ENCODE results near the gene CGB7.
"Not testable (repeated sequence)": the region's sequence is repeated elsewhere in the genome, so short reads cannot be mapped to it uniquely, and the experiment has no call there.

Gene CGB7

DNA sequence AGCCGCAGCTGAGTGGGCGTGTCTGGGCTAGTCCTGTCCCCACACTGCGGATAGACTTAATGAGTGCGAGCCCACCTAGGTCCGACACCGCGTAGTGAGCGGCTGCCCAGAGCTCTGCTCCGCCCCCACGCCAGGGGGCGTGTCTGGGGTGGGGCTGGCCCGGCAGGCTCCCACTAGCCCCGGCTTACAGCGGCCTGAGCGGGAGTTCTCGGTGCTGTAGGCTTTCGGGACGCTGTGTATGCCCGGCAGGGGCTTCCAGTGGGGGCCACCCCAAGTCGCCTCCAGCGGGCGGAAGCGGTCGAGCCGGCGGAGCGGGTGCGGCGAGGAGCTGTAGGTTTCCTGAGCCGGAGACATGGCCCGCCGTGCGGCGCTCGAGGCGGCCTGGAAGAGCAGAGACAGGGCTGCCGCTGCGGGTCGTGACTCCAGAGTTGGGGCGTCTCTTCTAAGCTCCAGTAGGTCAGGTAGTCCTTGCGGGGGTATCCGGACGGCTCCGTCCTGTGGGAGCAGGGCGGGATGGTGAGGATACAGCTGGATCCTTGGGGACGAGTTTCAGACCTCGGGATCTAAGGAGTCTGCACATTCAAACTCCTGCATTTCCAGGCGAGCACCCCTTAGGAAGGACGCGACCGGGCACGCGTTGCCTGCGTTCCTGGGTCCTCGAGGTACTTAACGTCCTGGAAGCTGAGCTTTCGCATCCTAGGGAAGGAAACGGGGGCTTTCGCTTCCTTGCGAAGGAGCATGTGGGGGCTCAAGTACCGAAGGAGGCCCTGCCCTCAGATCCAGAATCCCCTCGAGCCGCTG, 1.2 kb downstream of the CGB7 start:
- H3K4me3 ChIP-seq (replicated peaks; ENCODE audit: low read depth, low read length) = peak overlapping the region; percentile 57
- DNase-seq (ENCODE audit: low read depth) = peak; percentile 31
- TF ChIP-seq, protein P1, sequence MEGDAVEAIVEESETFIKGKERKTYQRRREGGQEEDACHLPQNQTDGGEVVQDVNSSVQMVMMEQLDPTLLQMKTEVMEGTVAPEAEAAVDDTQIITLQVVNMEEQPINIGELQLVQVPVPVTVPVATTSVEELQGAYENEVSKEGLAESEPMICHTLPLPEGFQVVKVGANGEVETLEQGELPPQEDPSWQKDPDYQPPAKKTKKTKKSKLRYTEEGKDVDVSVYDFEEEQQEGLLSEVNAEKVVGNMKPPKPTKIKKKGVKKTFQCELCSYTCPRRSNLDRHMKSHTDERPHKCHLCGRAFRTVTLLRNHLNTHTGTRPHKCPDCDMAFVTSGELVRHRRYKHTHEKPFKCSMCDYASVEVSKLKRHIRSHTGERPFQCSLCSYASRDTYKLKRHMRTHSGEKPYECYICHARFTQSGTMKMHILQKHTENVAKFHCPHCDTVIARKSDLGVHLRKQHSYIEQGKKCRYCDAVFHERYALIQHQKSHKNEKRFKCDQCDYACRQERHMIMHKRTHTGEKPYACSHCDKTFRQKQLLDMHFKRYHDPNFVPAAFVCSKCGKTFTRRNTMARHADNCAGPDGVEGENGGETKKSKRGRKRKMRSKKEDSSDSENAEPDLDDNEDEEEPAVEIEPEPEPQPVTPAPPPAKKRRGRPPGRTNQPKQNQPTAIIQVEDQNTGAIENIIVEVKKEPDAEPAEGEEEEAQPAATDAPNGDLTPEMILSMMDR (IDR thresholded peaks at IDR 0.05; ENCODE audit: low read length, missing control alignments) = peak; percentile 18

GRCh38 chr19:49050376-49051033, 7.0 kb downstream of the CGB7 start:
- not testable (repeated sequence) for DNase-seq (ENCODE audit: low read depth)

GRCh38 chr19:49049834-49050233, 7.7 kb downstream of the CGB7 start:
- DNase-seq (ENCODE audit: low read depth); H3K4me3 ChIP-seq (replicated peaks; ENCODE audit: low read depth, low read length): not testable (repeated sequence)

More at GRCh38 chr19:49050376-49051033, 7.0 kb downstream of the CGB7 start:
- H3K4me3 ChIP-seq (replicated peaks; ENCODE audit: low read depth, low read length) = not testable (repeated sequence)

- H3K4me3 ChIP-seq (replicated peaks; ENCODE audit: low read depth, low read length); DNase-seq (ENCODE audit: low read depth): not testable (repeated sequence)
These were observed 8.5 kb downstream of the CGB7 start, which contains the start of gene CGB8 for GRCh38 chr19:49049011-49049410. Gene CGB8, minus strand, starts transcription at chr19:49049111. Its CDS starts 372 bp downstream, at chr19:49048739.

GRCh38 chr19:49043548-49043947, 14.0 kb downstream of the CGB7 start, which contains the start of gene CGB5:
Gene CGB5, plus strand, starts transcription at chr19:49043848. Its CDS starts 362 bp downstream, at chr19:49044210.
- not testable (repeated sequence) for H3K4me3 ChIP-seq (replicated peaks; ENCODE audit: low read depth, low read length); DNase-seq (ENCODE audit: low read depth)

- DNase-seq (ENCODE audit: low read depth); H3K4me3 ChIP-seq (replicated peaks; ENCODE audit: low read depth, low read length): not testable (repeated sequence)
These were observed 14.9 kb downstream of the CGB7 start for GRCh38 chr19:49042666-49043065.

DNA sequence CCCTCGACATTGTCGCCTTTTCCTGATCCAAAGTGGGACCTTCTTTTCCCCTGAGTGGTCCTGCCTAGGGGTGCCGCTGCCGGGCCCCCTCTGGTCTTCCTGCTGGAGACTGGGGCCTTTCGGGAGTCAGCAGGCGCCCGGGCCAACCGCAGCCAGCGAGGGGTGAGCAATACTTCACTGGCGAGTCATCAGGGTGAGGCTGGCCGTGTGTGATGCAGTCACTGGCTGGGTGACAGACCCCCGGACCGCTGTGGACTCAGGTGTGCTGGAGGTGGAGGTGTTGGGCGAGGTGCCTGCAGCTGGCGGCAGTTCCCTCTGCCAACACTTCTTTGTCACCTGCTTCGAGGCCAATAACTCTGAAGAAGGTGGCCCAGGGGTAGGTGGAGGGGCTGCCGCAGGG, 15.4 kb downstream of the CGB7 start:
- H3K4me3 ChIP-seq (replicated peaks; ENCODE audit: low read depth, low read length) = no peak overlapping the region
- TF ChIP-seq, protein P1 (IDR thresholded peaks at IDR 0.05; ENCODE audit: low read length, missing control alignments) = no peak
- no peak for DNase-seq (ENCODE audit: low read depth)

DNA sequence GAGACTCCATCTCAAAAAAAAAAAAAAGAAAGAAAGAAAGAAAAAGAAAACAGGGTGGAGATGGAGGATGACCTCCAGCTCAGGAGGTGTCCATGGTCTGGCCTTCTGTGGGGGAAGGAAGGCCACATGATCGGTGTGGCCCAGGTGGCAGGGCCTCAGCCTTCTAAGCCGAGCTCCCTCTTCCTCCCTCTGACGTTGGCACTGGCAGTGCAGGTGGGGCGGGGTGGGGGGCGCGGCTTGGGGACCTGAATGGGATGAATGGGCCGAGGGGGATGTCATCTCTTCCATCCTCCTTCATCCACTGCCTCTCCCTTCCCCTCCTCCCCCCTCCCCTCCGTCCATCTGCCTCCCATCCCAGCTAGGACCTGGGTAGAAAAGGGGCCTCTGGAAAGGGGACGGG, 17.8 kb downstream of the CGB7 start:
- not testable (repeated sequence) for DNase-seq (ENCODE audit: low read depth); H3K4me3 ChIP-seq (replicated peaks; ENCODE audit: low read depth, low read length)

DNA sequence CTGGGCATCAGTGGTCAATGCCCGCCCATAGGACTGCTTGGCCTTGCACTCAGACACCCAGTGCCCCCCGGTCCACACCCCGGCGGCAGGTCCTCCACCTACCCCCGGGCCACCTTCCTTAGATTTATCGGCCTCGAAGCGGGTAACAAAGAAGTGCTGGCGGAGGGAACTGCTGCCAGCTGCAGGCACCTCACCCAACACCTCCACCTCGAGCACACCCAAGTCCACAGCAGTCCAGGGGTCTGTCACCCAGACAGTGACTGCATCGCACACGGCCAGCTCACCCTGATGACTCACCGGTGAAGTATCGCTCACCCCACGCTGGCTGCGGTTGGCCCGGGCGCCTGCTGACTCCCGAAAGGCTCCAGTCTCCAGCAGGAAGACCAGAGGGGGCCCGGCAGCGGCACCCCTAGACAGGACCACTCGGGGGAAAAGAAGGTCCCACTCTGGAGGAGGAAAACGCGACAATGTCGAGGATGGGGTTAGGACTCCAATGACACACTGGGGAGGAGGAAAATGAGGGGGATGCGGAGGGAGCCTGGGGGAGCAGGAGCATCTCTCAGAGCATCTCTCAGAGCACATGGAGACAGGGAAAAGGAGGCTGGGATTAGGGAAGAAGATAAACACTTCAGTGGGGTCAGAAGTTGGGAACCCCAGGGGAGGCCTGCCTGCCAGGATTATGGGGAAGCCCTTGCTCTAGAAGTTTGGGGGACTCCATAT, 18.8 kb downstream of the CGB7 start:
- H3K4me3 ChIP-seq (replicated peaks; ENCODE audit: low read depth, low read length) = not testable (repeated sequence)
- peak; percentile 60 for DNase-seq (ENCODE audit: low read depth)

- DNase-seq (ENCODE audit: low read depth); H3K4me3 ChIP-seq (replicated peaks; ENCODE audit: low read depth, low read length): not testable (repeated sequence)
These were observed 19.4 kb downstream of the CGB7 start for GRCh38 chr19:49038111-49038510.

GRCh38 chr19:49036815-49037214, 20.7 kb downstream of the CGB7 start, which contains the start of gene CGB1:
Gene CGB1, minus strand, starts transcription at chr19:49036895. Its CDS starts 184 bp downstream, at chr19:49036711.
- not testable (repeated sequence) for H3K4me3 ChIP-seq (replicated peaks; ENCODE audit: low read depth, low read length); DNase-seq (ENCODE audit: low read depth)
- TF ChIP-seq, protein P1 (IDR thresholded peaks at IDR 0.05; ENCODE audit: low read length, missing control alignments) = peak; percentile 32
